OCI-LY7 (cell line): ENCODE measurements around the gene TMEM273. TPM values are rescaled to one million over a fixed set of nuclear protein-coding genes. Genes with fewer than 3 reads are reported as not detected.

Experiments
- BruUV-seq: library from RNA; stranded (reverse); fragments of 400-500 nt; replicated peaks from 2 replicates; lab custom pipeline; 2021; lab: Mats Ljungman, UMichigan
- CTCF ChIA-PET: fragments of 300-600 bp; sonication (Branson Sonifier 250); formaldehyde crosslinking; loops from one replicate; lab custom pipeline; 2022; ENCODE audit warnings: antibody characterized with exemption; ENCODE audit not compliant: unreplicated experiment; lab: Charles Lee
- POLR2A ChIA-PET: fragments of 300-600 bp; sonication (Branson Sonifier 250); formaldehyde crosslinking; loops from one replicate; lab custom pipeline; 2022; ENCODE audit warnings: antibody characterized with exemption; lab: Charles Lee
- DNase-seq: peaks from one replicate; pipeline ENCODE4 v3.0.0-alpha.2; 2015; ENCODE audit warnings: low spot score
- H2AFZ ChIP-seq: fragments of 200-600 bp; sonication (generic), shearing (Covaris generic); 2 replicates; pipeline ENCODE4 v1.6.1; 2014; ENCODE audit warnings: mild to moderate bottlenecking, antibody characterized with exemption, low read length, moderate library complexity
- H3K27ac ChIP-seq: fragments of 200-600 bp; sonication (generic); 2 replicates; pipeline ENCODE4 v1.5.1; 2014; ENCODE audit warnings: mixed run types, low read depth, mild to moderate bottlenecking, moderate library complexity, low read length, inconsistent platforms; ENCODE audit not compliant: poor library complexity, severe bottlenecking
- H3K36me3 ChIP-seq: fragments of 200-600 bp; sonication (generic); 2 replicates; pipeline ENCODE4 v1.6.1; 2014; ENCODE audit warnings: mild to moderate bottlenecking, antibody characterized with exemption, low read length, moderate library complexity, mixed read lengths; ENCODE audit not compliant: insufficient read depth
- H3K4me1 ChIP-seq: fragments of 200-600 bp; sonication (generic); 2 replicates; pipeline ENCODE4 v1.5.1; 2014; ENCODE audit warnings: mild to moderate bottlenecking, low read length; ENCODE audit not compliant: insufficient read depth, poor library complexity, severe bottlenecking
- H3K4me2 ChIP-seq: fragments of 200-600 bp; sonication (generic); 2 replicates; pipeline ENCODE4 v1.6.1; 2014; ENCODE audit warnings: mild to moderate bottlenecking, low read length
- H3K4me3 ChIP-seq: fragments of 200-600 bp; sonication (generic); 2 replicates; pipeline ENCODE4 v1.5.1; 2014; ENCODE audit warnings: mild to moderate bottlenecking, low read depth, low read length; ENCODE audit not compliant: poor library complexity, severe bottlenecking
- H3K79me2 ChIP-seq: fragments of 200-600 bp; sonication (generic); 2 replicates; pipeline ENCODE4 v1.6.1; 2016; ENCODE audit warnings: low read depth, mild to moderate bottlenecking, low read length, moderate library complexity, mixed read lengths; ENCODE audit not compliant: insufficient read depth
- H3K9me2 ChIP-seq: fragments of 200-600 bp; sonication (generic); 2 replicates; pipeline ENCODE4 v1.6.1; 2016; ENCODE audit warnings: mild to moderate bottlenecking, low read length, mixed read lengths; ENCODE audit not compliant: insufficient read depth
- H3K9me3 ChIP-seq: fragments of 200-600 bp; sonication (generic); 2 replicates; pipeline ENCODE4 v1.6.1; 2014; ENCODE audit warnings: mild to moderate bottlenecking, mixed run types, low read length, mixed read lengths
- H4K20me1 ChIP-seq: fragments of 200-600 bp; sonication (generic); 2 replicates; pipeline ENCODE4 v1.6.1; 2014; ENCODE audit warnings: mild to moderate bottlenecking, antibody characterized with exemption, low read length, moderate library complexity, mixed read lengths; ENCODE audit not compliant: insufficient read depth
- EZH2phosphoT487 ChIP-seq: fragments of 200-600 bp; sonication (generic); IDR thresholded peaks from 2 replicates; pipeline ENCODE4 v1.6.1; 2018; ENCODE audit warnings: low read depth, borderline replicate concordance, mild to moderate bottlenecking, mixed run types, antibody characterized with exemption, low read length, moderate library complexity, mixed read lengths
- intact Hi-C: fragments of 100-400 bp; cut with micrococcal nuclease; formaldehyde crosslinking; loops from one replicate; pipeline ENCODE4 v1.10.0; 2022; ENCODE audit not compliant: unreplicated experiment
- total RNA-seq, 2 experiments: library from RNA; depleted of rRNA in 1 of 2; stranded (reverse); fragments of >200 nt in 1 of 2; shearing (Covaris generic) in 1 of 2; gene quantifications; 2 replicates each; pipeline ENCODE4 v1.2.3, GENCODE V29; 2014 to 2022
- TF ChIP-seq, protein P1 (sequence below): fragments of 200-600 bp; sonication (generic); conservative IDR thresholded peaks from 2 replicates; pipeline ENCODE4 v1.5.1; 2014; ENCODE audit warnings: mild to moderate bottlenecking, antibody characterized with exemption, low read length, moderate library complexity, mixed read lengths

The TMEM273 gene
- total RNA-seq, 2 experiments from 2014 or later: 0.82 to 1.8 TPM

DNA sequence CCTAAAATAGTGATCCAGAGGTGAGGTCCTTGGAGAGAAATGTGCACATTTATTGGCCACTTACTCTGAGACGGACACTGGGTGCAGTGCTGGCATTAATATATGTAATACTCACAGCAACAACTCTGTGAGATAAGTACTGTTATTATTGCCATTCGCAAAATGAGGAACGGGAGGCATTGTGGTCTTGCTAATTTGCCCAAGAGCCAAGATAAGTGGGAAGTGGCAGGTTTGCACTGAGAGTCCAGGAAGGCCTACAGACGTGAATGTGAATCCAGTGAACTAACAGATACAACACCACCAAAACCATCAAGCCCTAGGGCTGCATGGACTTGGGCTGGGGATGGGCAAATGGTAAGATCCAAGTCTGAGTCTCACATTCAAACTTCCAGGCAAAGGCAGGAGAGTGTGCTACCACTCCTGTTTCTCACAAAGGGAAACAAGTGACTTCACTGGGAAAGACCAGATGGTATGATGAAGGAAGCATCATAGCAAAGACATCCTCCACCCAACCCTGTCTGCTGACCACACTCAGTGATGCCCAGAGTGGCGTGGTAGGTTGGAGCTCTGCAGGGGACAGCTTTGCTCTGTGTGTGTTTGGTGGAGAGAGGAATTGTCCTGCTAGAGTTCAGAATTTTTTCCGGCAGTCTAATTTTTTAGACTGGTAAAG, 19.2 kb downstream of the TMEM273 start:
- Histone ChIP-seq H3K9me3 (no peaks in the 10 kb centered on the region), H3K9me2 (no peaks in the 10 kb centered on the region), H3K4me2 (no peak overlapping the region), H3K79me2 (no peaks in the 10 kb centered on the region), H3K4me3 (no peak overlapping the region), H3K4me1 (peaks cover 20% of the 10 kb centered on the region), H3K36me3 (no peaks in the 10 kb centered on the region), H3K27ac (no peak overlapping the region), H2AFZ (no peak overlapping the region), H4K20me1 (no peaks in the 10 kb centered on the region)
- ChIA-PET POLR2A (interaction anchor here (1.5 kb wide), 1 partner anchor 174 kb away, joined by 3 read pairs; no protein-coding TSS in a partner anchor), CTCF (interaction anchor here (0.7 kb wide), 1 partner anchor 512 kb away, joined by 4 read pairs; no protein-coding TSS in a partner anchor)
- no peak for DNase-seq
- no TSS peak for BruUV-seq
- intact Hi-C loops: no loop called here
- no peak for TF ChIP-seq EZH2phosphoT487
- TF ChIP-seq, protein P1, sequence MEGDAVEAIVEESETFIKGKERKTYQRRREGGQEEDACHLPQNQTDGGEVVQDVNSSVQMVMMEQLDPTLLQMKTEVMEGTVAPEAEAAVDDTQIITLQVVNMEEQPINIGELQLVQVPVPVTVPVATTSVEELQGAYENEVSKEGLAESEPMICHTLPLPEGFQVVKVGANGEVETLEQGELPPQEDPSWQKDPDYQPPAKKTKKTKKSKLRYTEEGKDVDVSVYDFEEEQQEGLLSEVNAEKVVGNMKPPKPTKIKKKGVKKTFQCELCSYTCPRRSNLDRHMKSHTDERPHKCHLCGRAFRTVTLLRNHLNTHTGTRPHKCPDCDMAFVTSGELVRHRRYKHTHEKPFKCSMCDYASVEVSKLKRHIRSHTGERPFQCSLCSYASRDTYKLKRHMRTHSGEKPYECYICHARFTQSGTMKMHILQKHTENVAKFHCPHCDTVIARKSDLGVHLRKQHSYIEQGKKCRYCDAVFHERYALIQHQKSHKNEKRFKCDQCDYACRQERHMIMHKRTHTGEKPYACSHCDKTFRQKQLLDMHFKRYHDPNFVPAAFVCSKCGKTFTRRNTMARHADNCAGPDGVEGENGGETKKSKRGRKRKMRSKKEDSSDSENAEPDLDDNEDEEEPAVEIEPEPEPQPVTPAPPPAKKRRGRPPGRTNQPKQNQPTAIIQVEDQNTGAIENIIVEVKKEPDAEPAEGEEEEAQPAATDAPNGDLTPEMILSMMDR: no peak

DNA sequence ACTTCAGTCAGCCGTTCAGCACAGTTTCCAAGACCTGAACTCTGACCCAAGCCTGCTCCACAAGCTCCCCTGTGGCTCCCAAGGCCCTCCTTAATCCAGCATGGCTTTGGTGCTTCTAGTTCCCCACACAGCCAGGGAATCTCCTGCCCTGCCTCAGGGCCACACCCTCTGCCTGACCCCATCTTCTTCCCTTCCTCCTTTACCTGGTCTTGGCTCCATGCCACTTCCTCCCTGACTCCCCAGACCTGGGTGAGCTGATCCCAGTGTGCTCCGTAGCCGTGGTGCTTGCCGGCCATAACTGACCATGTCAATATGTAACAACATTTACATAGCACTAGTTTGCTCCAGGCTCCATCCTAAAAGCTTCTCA, 20.0 kb downstream of the TMEM273 start:
- no peak overlapping the region for H2AFZ ChIP-seq
- H3K9me2 ChIP-seq: no peaks in the 10 kb centered on the region
- TF ChIP-seq, protein P1: no peak
- TF ChIP-seq EZH2phosphoT487: no peak
- no peak overlapping the region for H3K4me3 ChIP-seq
- ChIA-PET POLR2A (interaction anchor here (0.7 to 1.5 kb wide), 2 partner anchors 9 to 173 kb away, joined by 3 read pairs; no protein-coding TSS in a partner anchor), CTCF (no interaction called here)
- no peaks in the 10 kb centered on the region for H3K79me2 ChIP-seq
- no peak overlapping the region for H3K4me2 ChIP-seq
- H3K9me3 ChIP-seq: no peaks in the 10 kb centered on the region
- no peak for DNase-seq
- H3K27ac ChIP-seq: no peak overlapping the region
- intact Hi-C loops: no loop called here
- H3K4me1 ChIP-seq: peaks cover 22% of the 10 kb centered on the region
- no peaks in the 10 kb centered on the region for H3K36me3 ChIP-seq
- BruUV-seq: no TSS peak
- no peaks in the 10 kb centered on the region for H4K20me1 ChIP-seq
